GM12874 (cell line): Measurements from ENCODE around the gene DNAJC5.

ENCODE experiments used
- TF ChIP-seq, protein P1 (sequence below): IDR thresholded peaks from 2 replicates; pipeline ENCODE4 v1.5.1; 2011; ENCODE audit warnings: low read depth, mild to moderate bottlenecking, control low read depth, low read length, moderate library complexity; ENCODE audit not compliant: insufficient read depth

DNAJC5 gene

DNA sequence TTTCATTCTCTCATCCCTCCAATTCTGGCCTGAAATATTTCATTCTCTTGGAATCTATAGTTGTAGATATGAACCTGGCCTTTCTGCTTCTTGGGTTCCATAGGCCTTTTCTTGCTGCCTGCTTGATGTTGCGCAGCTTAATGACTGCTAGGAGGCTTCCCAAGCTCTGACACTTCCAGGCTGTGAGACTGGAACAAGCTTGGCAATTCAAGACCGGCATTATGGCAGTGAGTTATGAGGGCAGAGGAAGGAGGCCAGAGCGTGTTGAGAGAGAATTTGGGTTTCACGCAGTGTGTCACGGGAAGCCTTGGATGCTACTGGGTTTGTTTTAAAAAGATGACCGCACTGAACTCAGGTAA is 948 bp upstream of the DNAJC5 start:
- TF ChIP-seq, protein P1, sequence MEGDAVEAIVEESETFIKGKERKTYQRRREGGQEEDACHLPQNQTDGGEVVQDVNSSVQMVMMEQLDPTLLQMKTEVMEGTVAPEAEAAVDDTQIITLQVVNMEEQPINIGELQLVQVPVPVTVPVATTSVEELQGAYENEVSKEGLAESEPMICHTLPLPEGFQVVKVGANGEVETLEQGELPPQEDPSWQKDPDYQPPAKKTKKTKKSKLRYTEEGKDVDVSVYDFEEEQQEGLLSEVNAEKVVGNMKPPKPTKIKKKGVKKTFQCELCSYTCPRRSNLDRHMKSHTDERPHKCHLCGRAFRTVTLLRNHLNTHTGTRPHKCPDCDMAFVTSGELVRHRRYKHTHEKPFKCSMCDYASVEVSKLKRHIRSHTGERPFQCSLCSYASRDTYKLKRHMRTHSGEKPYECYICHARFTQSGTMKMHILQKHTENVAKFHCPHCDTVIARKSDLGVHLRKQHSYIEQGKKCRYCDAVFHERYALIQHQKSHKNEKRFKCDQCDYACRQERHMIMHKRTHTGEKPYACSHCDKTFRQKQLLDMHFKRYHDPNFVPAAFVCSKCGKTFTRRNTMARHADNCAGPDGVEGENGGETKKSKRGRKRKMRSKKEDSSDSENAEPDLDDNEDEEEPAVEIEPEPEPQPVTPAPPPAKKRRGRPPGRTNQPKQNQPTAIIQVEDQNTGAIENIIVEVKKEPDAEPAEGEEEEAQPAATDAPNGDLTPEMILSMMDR: no peak

DNA sequence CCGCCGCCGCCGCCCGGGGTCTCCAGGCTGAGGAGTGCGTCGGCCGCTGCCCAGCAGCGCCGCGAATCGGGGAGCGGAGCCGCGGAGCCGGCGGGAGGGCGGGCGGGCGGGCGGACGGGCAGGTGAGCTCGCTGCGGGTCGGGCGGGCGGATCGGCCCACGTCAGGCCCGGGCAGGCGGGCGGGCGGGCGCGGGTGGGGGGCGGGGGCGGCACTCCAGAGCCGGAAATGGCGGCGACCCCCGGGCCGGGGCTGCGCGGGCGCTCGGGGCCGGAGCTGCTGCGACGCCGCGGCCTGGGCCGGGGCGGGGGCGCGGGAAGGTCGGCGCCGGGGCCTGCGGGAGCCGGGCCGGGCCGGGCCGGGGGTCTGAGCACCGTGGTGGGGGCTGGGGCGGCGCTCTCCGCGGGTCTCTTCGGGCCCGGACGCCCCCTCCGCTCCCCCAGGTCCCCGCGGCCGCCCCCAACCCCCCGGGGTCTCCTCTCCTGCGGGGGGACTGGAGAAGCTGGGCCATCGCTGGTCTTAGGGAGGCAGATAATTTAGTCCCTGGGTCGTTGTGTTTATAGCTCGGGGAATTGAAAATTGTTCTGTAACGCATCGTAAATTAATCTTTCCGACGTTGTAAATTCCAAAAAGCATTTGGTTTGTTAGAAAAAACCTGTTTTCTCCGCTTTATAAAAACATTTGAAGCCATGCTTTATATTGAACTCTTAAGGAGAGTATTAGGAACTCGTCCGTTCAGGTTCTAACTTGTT is 451 bp downstream of the DNAJC5 start:
- TF ChIP-seq, protein P1: no peak

DNA sequence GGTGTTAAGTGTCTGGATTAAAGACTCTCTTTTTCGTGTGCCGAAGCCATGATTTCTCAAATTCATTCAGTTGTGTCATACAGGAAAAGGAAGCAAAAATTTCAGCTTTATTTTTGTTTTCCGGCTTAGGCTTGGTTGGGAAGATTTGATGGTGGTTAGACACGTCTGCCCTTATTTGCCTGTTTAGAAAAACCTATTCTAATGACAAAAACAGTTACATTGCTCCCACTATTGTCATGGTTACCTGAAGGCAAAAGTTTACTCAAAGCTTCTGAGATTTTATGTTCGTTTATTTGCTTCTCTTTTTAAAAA is 982 bp downstream of the DNAJC5 start:
- TF ChIP-seq, protein P1: no peak

DNA sequence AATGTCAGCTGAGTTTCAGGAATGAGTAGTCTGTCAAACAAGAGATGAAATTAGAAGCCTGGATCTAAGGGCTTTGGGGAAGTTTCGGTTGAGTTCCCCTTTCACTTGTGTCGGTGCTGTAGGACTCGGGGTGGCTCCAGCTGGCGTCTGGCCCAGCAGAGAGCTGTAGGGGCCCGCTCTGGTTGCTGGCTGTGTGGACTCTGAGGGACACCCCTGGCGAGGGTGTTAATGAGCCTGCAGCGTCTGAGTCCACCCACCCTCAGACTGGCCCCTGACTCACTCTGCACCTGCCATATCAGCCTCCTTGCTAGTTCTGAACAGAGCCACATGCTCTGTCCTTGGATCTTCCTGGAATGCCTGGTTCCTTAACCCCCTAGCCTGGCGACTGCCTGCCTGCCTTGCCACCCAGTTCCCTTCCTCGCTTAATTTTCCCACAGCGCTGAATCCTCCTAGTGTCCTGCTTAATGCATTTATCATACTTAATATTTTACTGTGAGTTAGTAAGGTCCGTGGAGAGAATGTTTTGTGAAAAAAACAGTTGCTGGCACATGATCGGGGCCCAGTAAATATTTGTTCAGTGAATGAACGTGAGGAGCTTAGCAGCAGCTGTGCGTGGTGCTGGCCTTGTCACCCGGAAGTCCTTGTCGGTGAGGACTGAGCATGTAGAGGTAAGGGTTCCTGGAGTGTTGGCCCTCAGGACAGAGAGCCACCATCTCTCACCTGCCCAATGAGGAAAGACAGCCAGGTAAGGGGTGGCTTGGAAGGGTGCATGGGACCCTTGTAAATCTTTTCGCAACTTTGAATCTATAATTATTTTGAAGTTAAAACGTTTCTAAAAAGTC is 1.6 kb downstream of the DNAJC5 start:
- TF ChIP-seq, protein P1: no peak

DNA sequence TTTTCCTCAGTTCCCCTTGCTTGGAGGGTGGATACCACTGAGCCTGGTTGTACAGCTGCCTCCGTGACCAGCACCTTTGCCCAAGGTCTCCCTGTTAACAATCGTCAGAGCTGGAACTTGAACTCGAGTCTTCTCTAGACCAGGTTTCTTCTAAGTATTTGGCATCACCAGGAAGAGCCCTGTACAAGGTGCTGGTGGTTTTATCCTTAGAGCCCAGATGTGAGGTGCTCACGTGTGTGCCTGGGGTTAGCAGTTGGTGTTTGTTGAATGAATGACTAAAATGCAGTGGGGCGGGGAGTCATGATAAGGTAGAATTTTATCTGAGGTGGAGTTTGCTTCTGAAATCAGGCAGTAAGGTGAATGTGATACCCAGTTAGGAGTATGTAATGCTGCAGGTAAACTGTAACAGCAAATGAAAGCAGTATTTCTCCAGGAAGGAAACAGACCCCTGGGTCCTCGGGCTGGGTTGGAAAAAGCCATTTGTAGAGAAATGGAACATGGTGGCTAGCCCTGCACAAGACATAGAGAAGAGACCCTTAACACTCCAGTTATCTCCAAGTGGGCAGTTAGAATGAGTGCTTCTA is 3.1 kb downstream of the DNAJC5 start:
- TF ChIP-seq, protein P1: no peak

DNA sequence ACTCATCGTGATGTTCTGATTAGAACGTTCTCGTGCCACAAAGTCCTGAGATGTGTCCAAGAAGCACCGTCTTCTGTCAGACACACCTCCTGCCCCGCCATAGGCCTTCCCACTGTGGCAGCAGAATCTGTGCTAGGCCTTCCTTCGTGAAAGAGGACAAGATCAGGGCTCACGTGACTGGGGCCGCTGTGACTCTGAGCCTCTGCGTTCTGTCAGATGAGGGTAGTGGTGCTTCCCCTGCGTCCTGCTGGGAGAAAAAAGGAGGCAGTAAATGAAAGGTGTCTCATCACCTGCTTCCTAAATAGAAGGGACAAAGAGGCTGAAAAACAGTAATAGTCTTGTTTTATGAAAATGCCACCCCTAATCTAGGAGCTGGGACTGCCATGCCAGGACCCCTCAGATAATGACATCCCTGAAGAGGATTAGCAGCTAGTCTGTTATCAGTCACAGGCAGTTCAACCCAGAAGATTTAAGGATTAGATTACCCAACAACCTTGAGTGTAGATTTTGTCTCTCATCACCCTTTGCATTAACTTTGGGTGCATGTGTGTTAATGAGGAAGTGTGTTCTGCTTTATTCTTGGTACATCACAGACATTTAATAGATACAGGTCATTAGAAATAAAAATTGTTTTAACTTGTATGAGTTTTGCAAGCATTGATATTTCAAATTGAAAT is 4.1 kb downstream of the DNAJC5 start:
- TF ChIP-seq, protein P1: no peak

DNA sequence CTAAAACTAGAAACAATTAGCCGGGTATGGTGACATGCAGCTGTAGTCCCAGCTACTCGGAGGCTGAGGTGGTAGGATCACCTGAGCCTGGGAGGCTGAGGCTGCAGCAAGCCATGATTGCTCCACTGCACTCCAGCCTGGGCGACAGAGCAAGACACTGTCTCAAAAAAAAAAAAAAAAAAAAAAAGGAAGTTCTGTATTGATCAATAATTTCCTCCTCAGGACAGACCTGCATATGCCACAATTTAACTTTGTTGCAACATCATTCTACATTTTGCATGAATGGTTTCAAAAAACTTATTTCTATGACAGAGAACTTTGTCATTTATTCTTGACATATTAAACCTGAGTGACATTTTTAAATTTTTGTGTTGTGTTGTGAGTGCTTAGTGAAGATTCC is 5.5 kb downstream of the DNAJC5 start:
- TF ChIP-seq, protein P1: no peak
